GM19328 (cell line): Measurements from ENCODE around the gene LHX1.

ENCODE experiments used
- ATAC-seq: cut with Tn5 transposase; IDR thresholded peaks from one replicate; pipeline ENCODE4 v1.9.1; 2021; ENCODE audit warnings: mild to moderate bottlenecking, moderate library complexity; ENCODE audit not compliant: unreplicated experiment

The LHX1 gene

DNA sequence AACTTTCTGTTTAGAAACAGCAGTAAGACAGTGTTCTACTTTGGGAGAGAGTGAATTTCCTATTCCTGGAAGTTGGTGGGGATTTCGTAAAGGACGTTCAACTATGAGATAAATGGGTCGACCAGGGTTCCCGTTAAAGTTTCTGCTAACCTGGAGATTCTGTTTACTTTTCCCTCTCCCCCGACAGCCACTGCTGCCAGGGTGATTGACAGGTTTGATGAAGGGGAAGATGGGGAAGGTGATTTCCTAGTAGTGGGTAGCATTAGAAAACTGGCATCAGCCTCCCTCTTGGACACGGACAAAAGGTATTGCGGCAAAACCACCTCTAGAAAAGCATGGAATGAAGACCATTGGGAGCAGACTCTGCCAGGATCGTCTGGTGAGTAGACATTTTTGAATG is 12.8 kb downstream of the LHX1 start:
- no peak for ATAC-seq

DNA sequence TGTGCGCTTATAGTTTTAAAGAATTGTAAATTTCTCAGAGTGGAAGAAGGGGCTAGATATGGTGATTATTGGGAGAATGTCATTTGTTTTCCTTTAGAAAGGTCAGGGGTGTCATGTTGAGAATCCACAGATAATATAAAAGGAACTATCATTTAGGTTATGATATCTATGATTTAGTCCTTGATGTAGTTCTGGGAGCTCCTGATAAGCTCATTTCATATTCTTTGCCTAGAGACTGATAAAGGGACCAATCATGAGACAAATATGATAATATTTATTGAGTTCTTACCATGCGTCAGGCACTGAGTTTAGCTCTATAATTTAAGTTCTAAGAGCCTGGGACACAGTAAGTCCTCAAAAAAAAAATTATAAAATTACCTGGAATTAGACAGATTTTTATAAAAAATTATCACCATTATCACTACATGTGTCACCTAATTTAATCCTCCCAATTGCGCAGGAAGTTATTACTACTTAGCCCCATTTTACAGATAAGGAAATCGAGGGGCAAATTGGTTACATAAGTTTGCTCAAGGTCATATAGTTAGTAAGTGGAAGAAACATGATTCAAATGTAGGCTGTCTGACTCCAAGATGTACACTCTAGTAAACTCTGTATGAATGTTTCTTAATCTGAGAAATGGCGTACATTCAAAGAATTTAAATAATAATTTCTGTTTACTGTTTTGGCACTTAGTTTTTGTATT is 14.0 kb downstream of the LHX1 start:
- ATAC-seq = no peak

DNA sequence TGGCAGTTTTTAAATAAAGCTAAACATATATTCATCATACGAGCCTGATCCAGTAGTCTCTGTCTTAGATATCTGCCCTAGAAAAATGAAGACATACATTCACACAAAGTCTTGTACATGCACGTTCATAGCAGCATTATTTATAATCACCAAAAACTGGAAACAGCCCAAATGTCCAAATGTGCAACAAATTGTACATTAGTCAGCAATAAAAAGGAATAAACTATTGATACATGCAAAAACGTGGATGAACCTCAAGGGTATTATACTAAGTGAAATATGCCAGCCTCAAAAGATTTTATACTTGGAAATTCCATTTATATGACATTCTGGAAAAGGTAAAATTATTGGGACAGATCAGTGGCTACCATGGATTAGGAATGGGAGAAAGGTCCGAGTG is 34.2 kb downstream of the LHX1 start:
- no peak for ATAC-seq

DNA sequence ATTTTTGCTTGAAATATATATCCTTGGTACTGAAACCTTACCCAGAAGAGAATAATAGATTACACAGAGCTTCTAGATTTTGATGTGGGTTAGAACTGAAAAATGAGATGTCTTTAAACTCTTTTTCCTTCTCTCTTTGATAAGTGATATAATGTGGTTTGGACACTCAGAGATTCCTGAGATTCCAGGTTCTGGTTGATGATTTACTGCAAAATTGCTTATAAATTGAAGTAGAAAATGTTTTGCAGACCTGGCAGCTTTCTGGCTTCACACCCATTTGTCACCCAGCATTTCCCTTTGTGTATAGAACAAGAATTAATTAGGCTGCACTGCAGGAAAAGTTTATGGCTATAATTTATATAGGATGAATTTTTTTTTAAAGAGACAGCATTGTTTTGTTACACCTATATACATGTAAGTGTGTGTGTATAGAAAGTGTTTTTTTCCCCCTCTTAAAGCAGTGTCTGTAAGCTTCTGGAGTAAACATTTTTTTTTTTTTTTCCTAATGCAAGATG is 35.0 kb downstream of the LHX1 start:
- no peak for ATAC-seq

DNA sequence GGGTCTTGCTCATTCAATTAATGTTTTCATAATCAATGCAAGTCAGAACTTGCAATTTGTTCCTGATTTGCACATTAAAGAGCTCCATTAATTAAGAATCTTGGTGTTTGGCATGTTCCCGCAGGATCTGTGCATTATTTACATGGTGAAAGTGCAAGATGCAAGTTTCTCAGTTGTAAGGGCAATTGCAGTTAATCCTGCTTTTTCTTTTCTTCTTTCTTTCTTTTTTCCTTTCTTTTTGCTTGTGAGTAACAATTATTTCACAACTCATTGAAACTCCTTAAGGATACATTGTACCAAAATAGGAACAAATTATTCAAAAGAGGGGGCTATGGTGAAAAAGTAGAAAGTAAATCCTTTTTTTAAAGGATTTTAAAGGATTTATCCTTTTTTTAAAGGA is 35.6 kb downstream of the LHX1 start:
- ATAC-seq = no peak

DNA sequence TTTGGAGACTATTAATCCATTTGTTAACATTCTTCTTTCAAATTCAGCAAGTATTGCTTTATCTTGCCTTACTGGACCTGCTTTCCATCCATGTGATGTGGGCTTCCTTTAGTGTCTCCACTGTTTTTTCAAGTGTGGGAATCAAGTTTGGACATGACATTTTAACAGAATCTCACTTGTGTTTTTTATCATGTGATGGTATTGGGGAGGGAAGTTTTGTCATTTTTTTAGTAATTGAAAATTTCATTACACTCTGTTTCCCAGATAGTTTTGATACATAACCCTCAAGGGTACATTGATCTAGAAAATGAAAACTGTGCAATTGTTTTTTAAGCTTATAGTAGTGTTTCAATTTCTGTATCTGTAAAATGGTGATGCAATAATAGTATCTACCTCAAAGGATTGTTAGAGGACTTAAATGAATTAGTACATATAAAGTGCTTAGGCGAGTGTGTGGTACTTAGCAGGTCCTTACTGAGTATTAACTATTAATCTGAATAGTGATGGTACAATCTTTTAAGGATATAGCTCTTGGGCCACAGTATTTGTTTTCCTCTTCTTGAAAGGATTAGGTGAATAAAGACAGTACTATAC is 38.7 kb downstream of the LHX1 start:
- ATAC-seq = no peak

DNA sequence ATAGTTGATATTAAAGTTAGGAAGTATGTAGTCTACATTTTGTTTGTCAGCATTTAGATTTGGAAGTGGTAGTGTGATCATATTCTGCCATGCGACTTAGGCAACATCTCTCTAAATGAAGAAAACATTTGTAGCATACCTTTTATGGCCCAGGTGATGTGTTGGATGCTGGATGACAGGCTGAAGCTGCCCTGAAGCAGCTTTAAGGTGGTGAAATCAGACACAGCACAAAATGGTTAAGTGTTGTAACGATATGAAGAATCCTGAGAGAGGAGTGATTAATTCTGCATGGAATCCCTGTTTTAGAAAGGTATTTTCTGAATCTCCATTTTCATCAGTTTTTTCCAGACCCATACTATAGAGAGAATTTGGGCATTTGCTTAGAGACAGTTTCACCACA is 39.8 kb downstream of the LHX1 start:
- ATAC-seq = no peak

DNA sequence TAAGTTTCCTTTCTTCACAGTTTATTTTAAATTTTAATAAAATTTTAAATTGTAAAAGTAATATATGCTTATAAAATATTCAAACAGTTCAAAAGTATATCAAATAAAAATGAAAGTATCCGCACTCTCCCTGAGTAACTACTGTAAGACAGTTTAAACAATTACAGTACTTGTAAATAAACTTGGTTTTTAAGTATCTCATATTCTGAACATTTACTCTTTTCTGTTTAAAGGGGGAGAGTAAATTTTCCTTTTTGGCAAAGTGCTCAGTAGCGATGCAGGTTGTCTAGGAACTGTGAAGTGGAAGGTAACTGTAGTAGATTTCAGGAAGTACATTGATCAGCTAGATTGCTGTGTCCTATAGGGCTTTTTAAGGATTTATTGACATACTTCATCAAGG is 40.3 kb downstream of the LHX1 start:
- ATAC-seq = no peak

DNA sequence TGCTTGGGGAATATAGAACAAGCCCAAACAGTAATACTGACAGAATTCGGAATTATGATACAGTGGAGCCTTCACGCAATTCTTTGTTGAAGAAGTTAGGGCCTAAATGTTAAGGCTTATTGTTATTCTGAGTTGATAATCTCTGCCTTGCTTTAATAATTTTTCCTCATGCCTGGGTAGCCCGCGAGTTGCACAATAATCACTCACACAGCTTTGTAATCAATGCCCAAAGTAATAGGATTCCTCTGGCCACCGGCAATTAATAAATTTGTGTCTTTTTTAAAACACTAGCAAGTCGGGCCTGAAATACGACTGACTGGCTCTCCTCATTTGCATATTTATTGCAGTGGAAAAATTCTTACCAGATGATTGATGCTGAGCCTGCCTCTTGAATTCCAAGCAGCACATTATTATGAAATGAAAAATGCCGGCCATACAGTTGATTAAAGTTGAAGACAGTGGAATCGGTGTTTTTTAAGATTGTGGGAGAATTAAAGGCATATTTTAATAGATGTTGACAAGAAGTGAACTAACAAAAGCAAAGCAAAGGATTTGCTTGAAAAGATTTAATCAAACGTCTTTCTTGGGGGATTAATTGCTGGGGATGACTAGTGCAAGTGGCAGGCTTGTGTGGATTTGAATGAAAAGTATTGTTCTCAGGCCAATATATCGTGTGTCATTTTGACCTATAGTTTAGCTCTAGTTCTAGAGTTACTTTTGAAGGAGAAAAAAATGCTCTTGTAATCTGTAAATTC is 41.7 kb downstream of the LHX1 start:
- ATAC-seq = no peak

DNA sequence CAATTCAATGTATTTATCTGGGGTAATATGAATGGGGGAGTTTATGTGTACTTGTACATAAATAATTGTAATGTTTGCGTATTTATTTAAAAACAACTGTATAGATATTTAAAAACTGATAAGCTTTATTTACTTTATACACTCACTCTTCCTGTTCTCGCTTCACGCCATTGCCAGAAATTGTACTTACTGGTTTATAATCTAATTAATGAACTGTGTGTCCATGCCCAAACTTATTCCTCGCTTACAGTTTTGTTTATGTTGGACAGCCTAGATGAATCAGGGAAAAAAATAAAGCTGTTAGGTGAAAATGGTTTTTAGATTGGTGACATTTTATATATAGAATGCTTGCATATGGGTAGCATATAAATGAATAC is 42.3 kb downstream of the LHX1 start:
- no peak for ATAC-seq

DNA sequence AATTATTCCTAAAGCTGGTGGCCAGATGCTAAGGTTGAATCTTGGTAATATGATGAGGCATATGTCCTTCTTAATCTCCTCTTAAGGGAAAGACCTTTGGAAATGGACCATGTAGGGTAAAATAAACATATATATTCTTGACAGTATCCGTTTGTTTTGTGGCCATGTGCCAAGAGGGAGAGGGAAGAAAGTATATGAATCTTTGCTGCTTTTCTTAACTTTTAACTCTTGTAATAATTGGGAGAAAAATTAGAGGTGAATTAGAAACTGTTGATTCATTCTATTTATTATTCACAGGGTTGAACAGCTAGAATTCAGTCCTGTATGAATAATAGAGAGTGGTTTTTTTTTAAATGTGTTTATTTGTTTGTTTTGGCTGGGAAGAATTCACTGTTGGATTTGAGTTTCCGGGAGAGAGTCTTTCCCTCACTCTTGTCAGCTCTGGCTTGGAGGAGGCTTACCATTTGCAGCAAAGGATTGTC is 43.0 kb downstream of the LHX1 start:
- no peak for ATAC-seq

DNA sequence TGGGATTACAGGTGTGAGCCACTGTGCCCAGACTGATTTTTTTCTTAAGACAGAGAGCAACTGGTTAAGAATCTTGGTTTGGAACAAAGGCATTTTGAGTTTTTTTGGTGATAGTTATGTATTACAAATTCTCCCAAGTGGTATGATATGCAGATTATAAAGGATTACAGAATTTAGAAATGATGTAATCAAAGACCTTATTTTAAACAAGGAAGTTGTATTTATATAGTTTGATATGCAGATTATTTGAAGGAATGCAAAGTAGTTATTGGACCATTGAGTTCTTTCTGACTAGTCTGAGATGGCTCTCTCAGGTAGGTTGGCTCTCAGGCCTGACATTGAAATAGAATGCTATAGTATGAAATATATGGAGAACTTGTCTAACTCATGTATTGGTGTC is 46.3 kb downstream of the LHX1 start:
- ATAC-seq = no peak

DNA sequence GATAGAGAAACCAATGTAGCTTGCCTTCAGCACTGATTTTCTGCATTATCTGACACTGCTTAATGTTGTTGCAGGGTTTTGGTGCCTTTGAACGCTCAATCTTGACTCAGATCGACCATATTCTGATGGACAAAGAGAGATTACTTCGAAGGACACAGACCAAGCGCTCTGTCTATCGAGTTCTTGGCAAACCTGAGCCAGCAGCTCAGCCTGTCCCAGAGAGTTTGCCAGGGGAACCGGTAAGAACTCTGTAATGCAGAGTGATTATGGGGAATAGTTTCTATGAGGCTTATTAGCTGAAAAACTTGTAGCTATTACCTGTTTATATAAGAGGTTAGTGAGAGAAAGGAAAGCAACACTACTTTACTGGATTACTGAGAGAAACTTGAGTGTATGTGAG is 51.9 kb downstream of the LHX1 start:
- ATAC-seq = no peak

DNA sequence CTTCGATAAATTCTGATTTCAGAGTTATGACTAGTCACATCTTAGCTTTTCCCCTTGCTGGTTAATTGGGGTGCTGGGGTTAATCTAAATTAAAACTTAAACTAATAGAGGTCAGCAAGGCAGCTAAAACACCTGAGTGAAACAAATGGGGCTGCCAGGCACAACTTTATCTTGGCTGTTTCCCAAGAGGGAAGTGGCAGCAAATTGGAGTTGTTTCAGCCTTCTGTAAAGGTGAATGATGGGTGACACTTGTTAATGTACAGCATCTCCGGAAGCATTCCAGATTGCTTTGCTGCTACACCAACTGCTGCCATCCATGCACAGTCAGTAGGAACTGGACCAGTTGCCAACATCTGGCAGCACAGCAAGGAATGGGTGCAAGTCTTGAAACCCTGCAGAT is 55.4 kb downstream of the LHX1 start:
- ATAC-seq = no peak

DNA sequence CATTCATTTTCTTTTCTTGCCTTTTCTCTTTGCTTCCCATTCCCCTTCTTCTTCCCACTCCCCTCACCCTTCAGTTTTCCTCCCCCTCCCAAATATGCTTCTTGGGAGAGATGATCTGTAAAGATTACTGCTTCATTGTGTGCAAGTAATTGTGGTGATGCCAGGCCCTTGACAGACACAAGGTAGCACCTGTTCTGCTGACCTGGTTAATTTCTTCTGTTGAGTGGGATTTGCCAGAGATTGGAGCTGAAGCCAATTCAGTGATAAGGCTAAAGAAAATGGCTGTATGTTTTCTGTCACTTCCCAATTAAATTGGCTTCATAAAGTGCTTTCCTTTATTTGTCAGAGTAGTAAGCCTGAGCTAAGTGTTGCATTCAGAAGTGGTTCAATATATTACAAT is 56.0 kb downstream of the LHX1 start:
- ATAC-seq = no peak
